Measurements from ENCODE around the gene LGMN. TPM values are rescaled to one million over a fixed set of nuclear protein-coding genes. Genes with fewer than 3 reads are reported as not detected.

LGMN gene
- total and polyA plus RNA-seq, 2 donors (not counting 1 experiment from before 2014, with no cell fraction given), result 17.6 to 21.1 TPM

DNA sequence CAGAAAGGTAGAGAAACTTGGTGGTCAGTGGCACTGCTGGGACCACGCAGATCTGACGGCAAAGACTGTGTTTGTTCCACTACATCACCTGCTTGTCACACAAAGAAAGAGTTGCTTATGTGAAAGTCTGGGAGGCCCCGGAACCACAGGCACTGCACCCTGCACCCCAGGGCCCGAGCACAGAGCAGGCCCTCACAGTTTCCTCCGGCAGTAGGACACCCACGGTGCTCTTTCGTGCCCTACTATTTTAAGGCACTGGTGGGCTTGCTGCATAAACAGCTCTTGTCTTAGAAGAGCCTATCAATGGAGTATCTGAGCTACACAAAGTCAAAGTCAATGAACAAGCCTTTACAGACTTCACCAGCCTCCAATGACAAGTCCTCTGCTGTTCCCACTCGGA, 8.0 kb downstream of the LGMN start:
- POLR2A ChIA-PET, result no interaction called here
- 84% methylated on average over 7 of the region's 8 CpGs for WGBS (ENCODE audit: insufficient coverage)
- Histone ChIP-seq H3K4me2 (replicated peaks; ENCODE audit: low read depth, low read length, poor library complexity, severe bottlenecking) (no peak overlapping the region), H3K9me3 (ENCODE audit: control extremely low read depth in 1 of 3, control insufficient read depth in 2 of 3, insufficient read depth in 1 of 3, low read length in 2 of 3) (peaks cover 0 to 6% (median 0%) of the 10 kb centered on the region in 3 donors), H3K79me2 (ENCODE audit: control insufficient read depth, insufficient read depth, low read length) (peaks cover 33% of the 10 kb centered on the region), H4K20me1 (ENCODE audit: control insufficient read depth, insufficient read depth, low read length, poor library complexity, severe bottlenecking) (no peaks in the 10 kb centered on the region), H3K27ac (ENCODE audit: low read length in 2 of 2) (no peak overlapping the region), H3K4me3 (ENCODE audit: control extremely low read depth in 1 of 5, extremely low read depth in 1 of 5, insufficient read depth in 1 of 5, low read depth in 2 of 5, low read length in 4 of 5) (no peak overlapping the region), H3K36me3 (replicated peaks in 1 of 2; ENCODE audit: control extremely low read depth in 1 of 2, control insufficient read depth in 1 of 2, extremely low read depth in 1 of 2, insufficient read depth in 2 of 2, low read length in 1 of 2) (no peaks in the 10 kb centered on the region), H3K27me3 (replicated peaks in 1 of 4; ENCODE audit: control extremely low read depth in 1 of 4, control insufficient read depth in 3 of 4, insufficient read depth in 4 of 4, low read length in 3 of 4) (no peaks in the 10 kb centered on the region), H3K9ac (ENCODE audit: low read length) (no peak overlapping the region), H3K4me1 (ENCODE audit: control insufficient read depth in 2 of 2, insufficient read depth in 2 of 2, low read length in 2 of 2) (peaks cover 13 to 14% of the 10 kb centered on the region in 2 donors), H2AFZ (ENCODE audit: insufficient read depth, low read depth, low read length, poor library complexity, severe bottlenecking) (no peak overlapping the region)
- CTCF ChIA-PET, result interaction anchor here (2.5 kb wide), 1 partner anchor 25 kb away, joined by 8 read pairs; no protein-coding TSS in a partner anchor
- peaks cover 31% of the 10 kb centered on the region for H3K4me1 Mint-ChIP-seq
- TF ChIP-seq, protein P1, sequence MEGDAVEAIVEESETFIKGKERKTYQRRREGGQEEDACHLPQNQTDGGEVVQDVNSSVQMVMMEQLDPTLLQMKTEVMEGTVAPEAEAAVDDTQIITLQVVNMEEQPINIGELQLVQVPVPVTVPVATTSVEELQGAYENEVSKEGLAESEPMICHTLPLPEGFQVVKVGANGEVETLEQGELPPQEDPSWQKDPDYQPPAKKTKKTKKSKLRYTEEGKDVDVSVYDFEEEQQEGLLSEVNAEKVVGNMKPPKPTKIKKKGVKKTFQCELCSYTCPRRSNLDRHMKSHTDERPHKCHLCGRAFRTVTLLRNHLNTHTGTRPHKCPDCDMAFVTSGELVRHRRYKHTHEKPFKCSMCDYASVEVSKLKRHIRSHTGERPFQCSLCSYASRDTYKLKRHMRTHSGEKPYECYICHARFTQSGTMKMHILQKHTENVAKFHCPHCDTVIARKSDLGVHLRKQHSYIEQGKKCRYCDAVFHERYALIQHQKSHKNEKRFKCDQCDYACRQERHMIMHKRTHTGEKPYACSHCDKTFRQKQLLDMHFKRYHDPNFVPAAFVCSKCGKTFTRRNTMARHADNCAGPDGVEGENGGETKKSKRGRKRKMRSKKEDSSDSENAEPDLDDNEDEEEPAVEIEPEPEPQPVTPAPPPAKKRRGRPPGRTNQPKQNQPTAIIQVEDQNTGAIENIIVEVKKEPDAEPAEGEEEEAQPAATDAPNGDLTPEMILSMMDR (IDR thresholded peaks at IDR 0.05), result no peak
- TF ChIP-seq EZH2 (IDR thresholded peaks at IDR 0.05; ENCODE audit: borderline replicate concordance, insufficient read depth, low read depth, low read length, poor library complexity, severe bottlenecking), result no peak
- no peaks in the 10 kb centered on the region for H3K27me3 Mint-ChIP-seq
- H3K27ac Mint-ChIP-seq, result no peak overlapping the region
- no peak overlapping the region for H3K4me3 Mint-ChIP-seq
- H3K9me3 Mint-ChIP-seq (ENCODE audit: insufficient read depth), result no peaks in the 10 kb centered on the region
- intact Hi-C loops (cut with micrococcal nuclease), result no loop called here
- DNase-seq, result no peak
- ATAC-seq (ENCODE audit: low read depth), result no peak

DNA sequence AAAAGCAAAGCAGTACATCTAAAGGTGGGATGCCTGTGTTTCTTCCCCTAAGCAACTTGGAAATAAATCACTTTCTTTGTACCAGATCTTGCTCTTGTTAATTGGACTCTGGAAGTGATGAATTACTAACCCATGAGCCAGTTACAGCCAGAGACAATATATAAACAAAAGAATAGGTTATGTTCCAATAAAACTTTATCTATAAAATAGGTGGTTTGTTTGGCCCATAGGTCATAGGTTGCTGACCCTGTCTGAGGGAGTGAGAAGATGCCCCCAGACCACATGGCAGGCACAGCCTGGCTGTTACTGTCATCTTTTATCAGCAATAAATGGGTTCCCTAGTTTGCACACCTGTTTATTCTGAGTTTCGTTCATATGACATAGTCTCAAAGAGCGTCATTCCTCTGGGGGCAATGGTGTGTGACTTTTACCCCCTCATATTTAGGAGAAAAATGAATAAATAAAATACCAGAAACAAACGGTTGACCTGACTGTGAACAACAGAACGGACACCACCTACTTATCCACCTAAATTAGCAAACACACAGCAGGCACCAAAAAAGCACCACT, 10.7 kb downstream of the LGMN start:
- intact Hi-C loops (cut with micrococcal nuclease), result no loop called here
- Histone ChIP-seq H4K20me1 (ENCODE audit: control insufficient read depth, insufficient read depth, low read length, poor library complexity, severe bottlenecking) (no peaks in the 10 kb centered on the region), H3K79me2 (ENCODE audit: control insufficient read depth, insufficient read depth, low read length) (peaks cover 26% of the 10 kb centered on the region), H3K27me3 (replicated peaks in 1 of 4; ENCODE audit: control extremely low read depth in 1 of 4, control insufficient read depth in 3 of 4, insufficient read depth in 4 of 4, low read length in 3 of 4) (no peaks in the 10 kb centered on the region), H3K9ac (ENCODE audit: low read length) (no peak overlapping the region), H3K36me3 (replicated peaks in 1 of 2; ENCODE audit: control extremely low read depth in 1 of 2, control insufficient read depth in 1 of 2, extremely low read depth in 1 of 2, insufficient read depth in 2 of 2, low read length in 1 of 2) (no peaks in the 10 kb centered on the region), H2AFZ (ENCODE audit: insufficient read depth, low read depth, low read length, poor library complexity, severe bottlenecking) (peak overlapping the region; percentile 42), H3K9me3 (ENCODE audit: control extremely low read depth in 1 of 3, control insufficient read depth in 2 of 3, insufficient read depth in 1 of 3, low read length in 2 of 3) (peaks cover 0 to 6% (median 0%) of the 10 kb centered on the region in 3 donors), H3K27ac (ENCODE audit: low read length in 2 of 2) (peak overlapping the region in 1 of 2 donors; percentile 9), H3K4me3 (ENCODE audit: control extremely low read depth in 1 of 5, extremely low read depth in 1 of 5, insufficient read depth in 1 of 5, low read depth in 2 of 5, low read length in 4 of 5) (no peak overlapping the region), H3K4me1 (ENCODE audit: control insufficient read depth in 2 of 2, insufficient read depth in 2 of 2, low read length in 2 of 2) (peaks cover 8 to 10% of the 10 kb centered on the region in 2 donors), H3K4me2 (replicated peaks; ENCODE audit: low read depth, low read length, poor library complexity, severe bottlenecking) (no peak overlapping the region)
- ATAC-seq (ENCODE audit: low read depth), result no peak
- Mint-ChIP-seq H3K4me3 (no peak overlapping the region), H3K27ac (peak overlapping the region; percentile 39), H3K9me3 (ENCODE audit: insufficient read depth) (no peaks in the 10 kb centered on the region), H3K27me3 (no peaks in the 10 kb centered on the region), H3K4me1 (peaks cover 22% of the 10 kb centered on the region)
- no peak for TF ChIP-seq EZH2 (IDR thresholded peaks at IDR 0.05; ENCODE audit: borderline replicate concordance, insufficient read depth, low read depth, low read length, poor library complexity, severe bottlenecking)
- TF ChIP-seq, protein P1 (IDR thresholded peaks at IDR 0.05), result no peak
- ChIA-PET CTCF (no interaction called here), POLR2A (no interaction called here)
- 83% methylated on average over 1 of the region's 4 CpGs for WGBS (ENCODE audit: insufficient coverage)
- peak; percentile 40 for DNase-seq

Measured in B cell (primary cell).